ENCODE measurements around the gene F9.

GRCh38 chrX:139566981-139567380, 36.4 kb downstream of the F9 start:
- no peak for TF ChIP-seq POLR2A (IDR thresholded peaks at IDR 0.05)
- TF ChIP-seq CTCF (IDR thresholded peaks at IDR 0.05): no peak

All from esophagus squamous epithelium (tissue), 4 donors.